Panc1 (cell line): Measurements from ENCODE around the gene ACER1. TPM values are rescaled to one million over a fixed set of nuclear protein-coding genes. Genes with fewer than 3 reads are reported as not detected.

Experiments used
- ATAC-seq: fragments of 200-7000 bp; cut with Tn5 transposase; 2 replicates; pipeline ENCODE4 v1.9.1; 2020; ENCODE audit warnings: mild to moderate bottlenecking, moderate library complexity
- BruUV-seq: library from RNA; stranded (reverse); fragments of 400-500 nt; replicated peaks from 2 replicates; lab custom pipeline; 2021; lab: Mats Ljungman, UMichigan
- CTCF ChIA-PET: fragments of 300-600 bp; sonication (Branson Sonifier 250); formaldehyde crosslinking; loops from one replicate; lab custom pipeline; 2022; ENCODE audit warnings: antibody characterized with exemption; lab: Charles Lee
- POLR2A ChIA-PET: fragments of 300-600 bp; sonication (Branson Sonifier 250); formaldehyde crosslinking; loops from one replicate; lab custom pipeline; 2022; ENCODE audit warnings: antibody characterized with exemption; lab: Charles Lee
- DNase-seq: peaks from one replicate; pipeline ENCODE4 v3.0.0-alpha.2; 2010; ENCODE audit warnings: low read depth, low spot score
- H3K27ac ChIP-seq: 2 replicates; pipeline ENCODE4 v1.5.1; 2011; ENCODE audit warnings: mild to moderate bottlenecking, low read length, inconsistent platforms
- H3K27me3 ChIP-seq: fragments of 200-500 bp; sonication (Bioruptor generic); 2 replicates; pipeline ENCODE4 v1.6.0; 2014; ENCODE audit warnings: low read length, inconsistent platforms; ENCODE audit not compliant: control insufficient read depth, insufficient read depth
- H3K36me3 ChIP-seq: fragments of 200-500 bp; sonication (Bioruptor generic); 2 replicates; pipeline ENCODE4 v1.5.1; 2014; ENCODE audit warnings: inconsistent platforms, mild to moderate bottlenecking, low read length, moderate library complexity; ENCODE audit not compliant: control insufficient read depth, insufficient read depth
- H3K4me1 ChIP-seq: 2 replicates; pipeline ENCODE4 v1.5.1; 2011; ENCODE audit warnings: inconsistent platforms, mild to moderate bottlenecking, low read length, moderate library complexity; ENCODE audit not compliant: control insufficient read depth, insufficient read depth
- H3K4me3 ChIP-seq, 2 experiments: 2 replicates each; pipeline ENCODE4 v1.5.1; 2011 to 2012; ENCODE audit warnings: low read depth in 2 of 2, low read length in 2 of 2, mild to moderate bottlenecking in 2 of 2, inconsistent platforms in 1 of 2, moderate library complexity in 1 of 2
- H3K9me3 ChIP-seq: fragments of 200-500 bp; sonication (Bioruptor generic); 2 replicates; pipeline ENCODE4 v1.5.1; 2014; ENCODE audit warnings: low read depth, mild to moderate bottlenecking, inconsistent platforms, low read length, moderate library complexity; ENCODE audit not compliant: control insufficient read depth, insufficient read depth
- POLR2AphosphoS5 ChIP-seq: IDR thresholded peaks from 2 replicates; pipeline ENCODE4 v1.6.1; 2012; ENCODE audit warnings: mild to moderate bottlenecking, low read depth, low read length, moderate library complexity
- REST ChIP-seq, 2 experiments: IDR thresholded peaks; 2 replicates each; pipeline ENCODE4 v1.6.1; 2011 to 2012; ENCODE audit warnings: low read depth in 2 of 2, control low read depth in 1 of 2, low read length in 1 of 2, mild to moderate bottlenecking in 1 of 2, moderate library complexity in 1 of 2; ENCODE audit not compliant: insufficient read depth in 1 of 2
- SIN3A ChIP-seq: IDR thresholded peaks from 2 replicates; pipeline ENCODE4 v1.6.1; 2012; ENCODE audit warnings: low read depth, mild to moderate bottlenecking, low read length, moderate library complexity, borderline replicate concordance; ENCODE audit not compliant: insufficient read depth
- TCF7L2 ChIP-seq: IDR thresholded peaks from 2 replicates; pipeline ENCODE4 v1.6.1; 2011; ENCODE audit warnings: mild to moderate bottlenecking, low read depth, low read length, inconsistent platforms
- in situ Hi-C: cut with HindIII; loops from 2 replicates; pipeline ENCODE4 v1.10.0; 2016; ENCODE audit warnings: low sequenced_read_pairs, low pct_unique_long_range_greater_than_20kb
- intact Hi-C: fragments of 100-400 bp; cut with micrococcal nuclease; formaldehyde crosslinking; loops from one replicate; pipeline ENCODE4 v1.10.0; 2022; ENCODE audit not compliant: unreplicated experiment
- total RNA-seq: library from RNA; stranded (reverse); gene quantifications from one replicate; pipeline ENCODE4 v1.2.1, GENCODE V29; 2021; ENCODE audit not compliant: unreplicated experiment
- TF ChIP-seq, protein P1 (sequence below): fragments of 450-650 bp; IDR thresholded peaks from 2 replicates; pipeline ENCODE4 v1.5.1; 2017; ENCODE audit warnings: mild to moderate bottlenecking

ACER1 gene
- total RNA-seq, 1 experiment from 2014 or later: not detected

DNA sequence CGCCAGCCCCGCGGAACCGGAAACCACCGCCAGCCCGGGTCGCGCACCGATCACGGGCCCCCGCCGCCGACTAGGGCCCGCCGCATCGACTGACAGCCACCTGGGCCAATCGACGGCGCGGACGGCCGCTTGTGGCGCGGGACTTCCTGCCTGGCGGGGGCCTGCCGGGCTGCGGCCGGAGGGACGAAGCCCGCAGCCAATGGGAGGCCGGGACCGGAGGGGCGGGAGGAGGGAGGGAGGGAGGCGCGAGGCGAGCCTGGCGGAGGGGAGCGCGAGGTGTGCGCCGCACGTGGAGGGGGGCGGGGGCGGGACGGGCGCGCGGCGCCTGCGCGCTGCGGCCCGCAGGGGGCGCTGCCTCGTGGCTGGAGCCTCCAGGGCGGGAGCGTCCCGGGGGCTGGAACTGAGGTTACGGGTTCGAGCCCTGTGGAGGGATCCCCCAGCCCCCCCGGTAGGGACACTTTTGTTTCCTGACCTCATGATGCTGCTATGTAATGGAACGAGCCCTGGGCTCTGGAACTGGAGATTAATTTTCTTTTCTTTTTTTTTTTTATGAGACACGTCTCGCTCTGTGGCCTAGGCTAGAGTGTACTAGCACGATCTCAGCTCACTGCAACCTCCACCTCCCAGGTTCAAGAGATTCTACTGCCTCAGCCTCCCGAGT is 53.4 kb downstream of the ACER1 start, which contains the start of gene MLLT1:
Gene MLLT1 (minus strand): TSS at position 45 of the 661 bp plus-strand sequence. CDS start 191 bp downstream, outside the sequence.
- ChIA-PET CTCF (no interaction called here), POLR2A (no interaction called here)
- intact Hi-C loops: no loop called here
- TF ChIP-seq SIN3A (peak; percentile 59; the same call in 1 of the 2 replicates), TCF7L2 (no peak), REST (IDR thresholded peaks at IDR 0.05; ENCODE audit: insufficient read depth in 1 of 2, low read depth in 2 of 2, low read length in 1 of 2) (no peak), POLR2AphosphoS5 (no peak; the same call in 1 of the 2 replicates)
- TF ChIP-seq, protein P1, sequence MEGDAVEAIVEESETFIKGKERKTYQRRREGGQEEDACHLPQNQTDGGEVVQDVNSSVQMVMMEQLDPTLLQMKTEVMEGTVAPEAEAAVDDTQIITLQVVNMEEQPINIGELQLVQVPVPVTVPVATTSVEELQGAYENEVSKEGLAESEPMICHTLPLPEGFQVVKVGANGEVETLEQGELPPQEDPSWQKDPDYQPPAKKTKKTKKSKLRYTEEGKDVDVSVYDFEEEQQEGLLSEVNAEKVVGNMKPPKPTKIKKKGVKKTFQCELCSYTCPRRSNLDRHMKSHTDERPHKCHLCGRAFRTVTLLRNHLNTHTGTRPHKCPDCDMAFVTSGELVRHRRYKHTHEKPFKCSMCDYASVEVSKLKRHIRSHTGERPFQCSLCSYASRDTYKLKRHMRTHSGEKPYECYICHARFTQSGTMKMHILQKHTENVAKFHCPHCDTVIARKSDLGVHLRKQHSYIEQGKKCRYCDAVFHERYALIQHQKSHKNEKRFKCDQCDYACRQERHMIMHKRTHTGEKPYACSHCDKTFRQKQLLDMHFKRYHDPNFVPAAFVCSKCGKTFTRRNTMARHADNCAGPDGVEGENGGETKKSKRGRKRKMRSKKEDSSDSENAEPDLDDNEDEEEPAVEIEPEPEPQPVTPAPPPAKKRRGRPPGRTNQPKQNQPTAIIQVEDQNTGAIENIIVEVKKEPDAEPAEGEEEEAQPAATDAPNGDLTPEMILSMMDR: peak; percentile 87
- Histone ChIP-seq H3K4me1 (peaks cover 3% of the 10 kb centered on the region; the same call in 1 of the 2 replicates), H3K36me3 (no peaks in the 10 kb centered on the region; the same call in 1 of the 2 replicates), H3K27me3 (no peaks in the 10 kb centered on the region), H3K9me3 (no peaks in the 10 kb centered on the region), H3K27ac (peak within 1 kb of the TSS; percentile 78), H3K4me3 (peak within 1 kb of the TSS; percentile 81 to 82)
- no TSS peak for BruUV-seq
- ATAC-seq (peak; percentile 100), DNase-seq (peak; percentile 61)
- in situ Hi-C loops: no loop called here

DNA sequence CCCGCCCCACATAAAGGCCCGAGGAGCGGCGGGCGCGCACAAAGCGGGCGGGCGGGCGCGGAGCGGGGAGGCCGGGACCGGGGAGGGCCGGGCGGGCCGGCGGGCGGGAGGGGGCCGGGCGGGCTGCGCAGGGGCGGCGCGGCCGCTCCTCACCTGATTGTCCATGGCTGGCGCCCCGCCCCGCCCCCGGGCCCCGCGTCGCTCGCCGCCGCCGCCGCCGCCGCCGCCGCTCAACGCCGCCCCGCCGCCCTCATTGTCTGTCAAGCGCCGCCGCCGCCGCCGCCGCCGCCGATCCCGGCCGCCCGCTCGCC is 53.8 kb downstream of the ACER1 start:
- ATAC-seq (peak; percentile 77), DNase-seq (no peak)
- in situ Hi-C loops: no loop called here
- Histone ChIP-seq H3K9me3 (no peaks in the 10 kb centered on the region), H3K4me3 (peak overlapping the region; percentile 81 to 82), H3K27ac (no peak overlapping the region; the same call in 1 of the 2 replicates), H3K4me1 (peaks cover 7% of the 10 kb centered on the region), H3K36me3 (no peaks in the 10 kb centered on the region; the same call in 1 of the 2 replicates), H3K27me3 (no peaks in the 10 kb centered on the region)
- ChIA-PET POLR2A (no interaction called here), CTCF (no interaction called here)
- no peak for TF ChIP-seq TCF7L2
- TF ChIP-seq SIN3A: no peak
- no peak for TF ChIP-seq POLR2AphosphoS5
- TF ChIP-seq, protein P1: no peak
- TF ChIP-seq REST (IDR thresholded peaks at IDR 0.05; ENCODE audit: insufficient read depth in 1 of 2, low read depth in 2 of 2, low read length in 1 of 2): no peak
- intact Hi-C loops: no loop called here
- no TSS peak for BruUV-seq
